ENCODE results near the gene CTAGE4.
"Not testable (repeated sequence)": the region's sequence is repeated elsewhere in the genome, so short reads cannot be mapped to it uniquely, and the experiment has no call there.

DNA sequence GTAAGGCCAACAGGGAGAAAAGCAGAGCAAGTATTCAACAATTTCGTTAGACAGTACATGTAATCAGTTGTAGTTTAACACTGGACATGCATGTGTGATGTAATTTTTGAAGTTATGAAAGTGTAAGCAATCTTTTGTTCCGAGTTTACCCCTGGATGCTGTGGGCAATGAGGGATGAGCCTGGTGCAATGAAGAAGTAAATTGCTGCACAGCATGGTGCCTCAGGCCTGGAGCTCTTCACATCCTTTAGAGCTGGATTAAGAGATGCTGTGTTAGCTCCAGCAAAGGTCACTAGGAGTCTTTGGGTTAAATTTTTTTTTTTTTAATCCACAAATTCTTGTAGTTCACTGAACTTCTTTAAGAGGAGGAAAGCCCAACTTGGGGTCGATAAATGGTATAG is 19.8 kb downstream of the CTAGE4 start:
- TF ChIP-seq, protein P1, sequence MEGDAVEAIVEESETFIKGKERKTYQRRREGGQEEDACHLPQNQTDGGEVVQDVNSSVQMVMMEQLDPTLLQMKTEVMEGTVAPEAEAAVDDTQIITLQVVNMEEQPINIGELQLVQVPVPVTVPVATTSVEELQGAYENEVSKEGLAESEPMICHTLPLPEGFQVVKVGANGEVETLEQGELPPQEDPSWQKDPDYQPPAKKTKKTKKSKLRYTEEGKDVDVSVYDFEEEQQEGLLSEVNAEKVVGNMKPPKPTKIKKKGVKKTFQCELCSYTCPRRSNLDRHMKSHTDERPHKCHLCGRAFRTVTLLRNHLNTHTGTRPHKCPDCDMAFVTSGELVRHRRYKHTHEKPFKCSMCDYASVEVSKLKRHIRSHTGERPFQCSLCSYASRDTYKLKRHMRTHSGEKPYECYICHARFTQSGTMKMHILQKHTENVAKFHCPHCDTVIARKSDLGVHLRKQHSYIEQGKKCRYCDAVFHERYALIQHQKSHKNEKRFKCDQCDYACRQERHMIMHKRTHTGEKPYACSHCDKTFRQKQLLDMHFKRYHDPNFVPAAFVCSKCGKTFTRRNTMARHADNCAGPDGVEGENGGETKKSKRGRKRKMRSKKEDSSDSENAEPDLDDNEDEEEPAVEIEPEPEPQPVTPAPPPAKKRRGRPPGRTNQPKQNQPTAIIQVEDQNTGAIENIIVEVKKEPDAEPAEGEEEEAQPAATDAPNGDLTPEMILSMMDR (IDR thresholded peaks at IDR 0.05): not testable (repeated sequence)
- not testable (repeated sequence) for TF ChIP-seq POLR2A (IDR thresholded peaks at IDR 0.05)

All from testis (tissue), 2 donors.